ENCODE data around the gene SPO11.
"Not testable (repeated sequence)": the region's sequence is repeated elsewhere in the genome, so short reads cannot be mapped to it uniquely, and the experiment has no call there.

The SPO11 gene

GRCh38 chr20:57326667-57327455 is 2.7 kb upstream of the SPO11 start:
- intact Hi-C loops (cut with DNase I) = loop anchor here (10.0 kb wide), 1 partner anchor 62 kb away; the partner anchor contains the start of gene BMP7
- peak in 1 of 42 donors; percentile 36 for DNase-seq

DNA sequence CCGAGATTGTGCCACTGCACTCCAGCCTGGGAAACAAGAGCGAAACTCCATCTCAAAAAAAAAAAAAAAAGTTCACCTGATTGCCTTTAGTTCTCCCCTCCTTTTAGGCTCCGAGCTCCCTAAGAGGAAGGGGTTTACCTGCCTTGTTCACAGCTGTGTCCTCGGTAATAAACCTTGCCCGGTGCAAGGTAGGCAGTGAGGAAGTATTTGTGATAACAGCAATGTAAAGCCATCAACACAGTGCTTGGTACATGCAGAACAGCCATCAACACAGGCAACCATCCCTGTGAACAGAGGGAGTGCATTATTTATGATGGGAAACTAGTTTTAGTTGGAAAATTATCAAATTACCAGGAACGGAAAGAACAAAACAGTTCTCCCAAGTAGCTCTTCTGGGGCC is 1.8 kb upstream of the SPO11 start:
- intact Hi-C loops (cut with DNase I) = loop anchor here (10.0 kb wide), 1 partner anchor 63 kb away; the partner anchor contains the start of gene BMP7
- peak in 1 of 42 donors; percentile 20 for DNase-seq

DNA sequence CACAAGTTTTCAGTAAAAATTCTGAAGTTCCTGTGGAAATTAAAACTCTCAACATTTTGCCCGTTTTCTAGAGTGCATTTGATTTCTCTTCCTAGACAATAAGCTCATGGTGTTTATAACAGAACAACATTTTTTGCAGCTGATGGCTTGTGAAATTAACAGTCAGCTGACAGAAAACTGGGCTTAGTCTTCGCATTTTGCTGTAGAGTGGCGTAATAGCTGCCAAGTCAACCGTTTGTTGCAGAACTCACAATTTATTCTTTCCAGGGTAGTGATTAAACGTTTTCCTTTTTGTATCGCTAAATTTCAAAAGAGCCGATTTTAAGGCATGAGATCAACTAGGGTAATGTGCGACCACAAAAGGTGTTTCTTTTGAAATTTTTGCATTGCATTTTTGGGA is 1.4 kb downstream of the SPO11 start:
- peak in 9 of 42 donors; percentile 16 to 64 (median 53) for DNase-seq
- intact Hi-C loops (cut with DNase I) = no loop called here

DNA sequence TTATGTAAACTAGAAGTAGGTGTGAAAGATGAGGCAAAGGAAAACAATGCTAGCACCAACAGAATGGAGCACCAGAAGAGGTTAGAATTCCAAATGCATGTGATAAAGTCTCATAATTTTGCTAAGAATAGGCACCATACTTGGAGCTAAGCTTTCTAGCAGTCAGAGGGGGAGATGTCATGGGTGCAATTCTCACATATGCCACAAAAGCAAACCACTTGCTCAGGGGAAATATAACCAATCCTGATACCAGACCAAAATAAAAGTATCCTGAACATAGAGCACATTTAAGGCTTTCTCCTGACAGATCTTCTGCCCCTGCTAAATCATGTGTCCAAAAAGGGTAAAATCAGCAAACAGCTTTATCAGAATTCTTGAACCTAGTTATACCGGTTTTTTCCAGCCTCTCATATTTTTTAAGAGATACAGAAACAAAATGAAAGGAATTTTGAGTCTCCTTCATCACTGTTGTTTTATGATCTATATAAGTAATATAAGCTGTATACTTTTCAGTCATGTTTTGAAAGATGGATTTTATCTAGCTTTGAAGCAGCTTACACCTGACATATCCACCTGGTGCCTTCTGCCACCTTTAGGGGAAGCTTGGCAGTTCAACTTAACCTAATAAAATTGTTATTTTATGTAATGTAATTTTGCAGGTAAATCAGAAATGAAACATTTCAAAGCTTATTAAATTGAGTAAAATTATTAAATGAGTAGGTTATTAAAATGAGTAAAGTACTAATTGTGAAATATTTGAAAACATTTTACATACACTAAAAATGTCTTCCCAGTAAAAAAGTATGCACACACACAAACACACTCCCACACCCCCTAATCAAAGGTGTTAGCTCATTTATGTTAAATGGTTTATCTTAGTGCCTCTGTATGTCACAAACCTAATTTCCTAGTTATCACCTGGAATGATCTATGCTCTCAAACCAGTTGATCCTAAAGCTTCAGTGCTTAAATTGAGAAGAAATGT is 2.8 kb downstream of the SPO11 start:
- intact Hi-C loops (cut with DNase I) = no loop called here
- DNase-seq = peak in 2 of 42 donors; percentile 46 to 54

DNA sequence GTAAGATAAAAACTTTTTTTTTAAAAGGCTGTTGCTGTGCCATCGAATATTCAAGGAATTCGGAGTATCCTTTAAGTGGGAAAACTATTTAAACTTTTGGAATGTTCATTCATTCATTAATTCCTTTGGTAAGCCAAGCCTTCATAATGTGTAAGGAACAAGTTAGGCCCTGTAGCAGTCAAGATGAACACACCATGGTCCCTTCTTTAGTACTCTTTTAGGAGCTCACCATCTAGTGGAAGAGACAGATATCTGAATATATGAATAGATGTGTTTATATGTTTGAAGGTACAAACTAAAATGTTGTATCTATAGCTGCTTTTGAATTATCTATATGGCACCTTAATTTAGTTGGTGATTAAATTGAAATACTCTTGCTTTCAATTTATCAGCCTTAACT is 5.8 kb downstream of the SPO11 start:
- intact Hi-C loops (cut with DNase I) = no loop called here
- DNase-seq = no peak

DNA sequence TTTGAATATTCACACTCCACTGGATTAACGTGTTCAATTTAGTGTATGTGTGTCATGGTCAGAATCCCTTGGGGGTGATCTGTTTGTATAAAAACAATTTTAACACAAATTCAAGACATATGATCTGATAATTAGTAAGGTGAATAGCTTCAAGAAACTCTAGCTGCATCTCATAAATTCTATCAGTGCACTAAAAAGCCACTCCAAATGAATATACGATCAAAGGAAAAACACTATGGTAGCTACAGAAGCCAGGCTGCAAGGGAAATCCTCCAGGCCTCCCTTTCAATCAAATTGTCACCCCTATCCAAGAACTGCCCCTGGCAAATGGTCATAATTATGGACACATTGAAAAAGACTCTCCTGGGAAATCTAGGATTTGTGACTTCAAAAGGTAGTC is 12.1 kb downstream of the SPO11 start:
- intact Hi-C loops (cut with DNase I) = loop anchor here (10.0 kb wide), 1 partner anchor 787 kb away; no protein-coding TSS in a partner anchor

DNA sequence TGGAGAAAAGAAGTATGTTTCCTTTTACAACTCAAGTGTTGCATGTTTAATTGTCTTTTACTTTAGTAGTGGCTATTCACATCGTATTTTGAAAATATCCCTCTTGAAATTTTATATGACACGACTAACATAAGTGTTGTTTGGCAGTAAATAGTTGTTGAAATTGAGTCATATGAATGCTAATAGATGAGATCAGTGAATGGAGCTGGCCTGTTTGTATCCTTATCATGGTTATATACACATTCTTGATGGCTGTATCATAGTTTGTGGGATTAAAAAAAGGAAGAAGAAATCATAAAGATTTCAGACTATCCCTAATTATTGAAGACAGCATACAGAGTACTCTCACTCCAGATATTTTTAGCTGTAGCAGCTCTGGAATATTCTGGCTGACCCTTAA is 13.2 kb downstream of the SPO11 start:
- intact Hi-C loops (cut with DNase I) = loop anchor here (10.0 kb wide), 1 partner anchor 788 kb away; no protein-coding TSS in a partner anchor
- DNase-seq = no peak

More for the DNA sequence above, 12.1 kb downstream of the SPO11 start:
- no peak for DNase-seq

- DNase-seq = peak; percentile 51 to 96 (median 89)
- intact Hi-C loops (cut with DNase I) = loop anchor here (2.0 to 10.0 kb wide), 2 partner anchors 254 to 792 kb away; no protein-coding TSS in a partner anchor
Observed at GRCh38 chr20:57346477-57346876, 16.9 kb downstream of the SPO11 start.

GRCh38 chr20:57347393-57347792 is 17.8 kb downstream of the SPO11 start:
- intact Hi-C loops (cut with DNase I) = loop anchor here (2.0 to 10.0 kb wide), 2 partner anchors 255 to 793 kb away; no protein-coding TSS in a partner anchor

DNA sequence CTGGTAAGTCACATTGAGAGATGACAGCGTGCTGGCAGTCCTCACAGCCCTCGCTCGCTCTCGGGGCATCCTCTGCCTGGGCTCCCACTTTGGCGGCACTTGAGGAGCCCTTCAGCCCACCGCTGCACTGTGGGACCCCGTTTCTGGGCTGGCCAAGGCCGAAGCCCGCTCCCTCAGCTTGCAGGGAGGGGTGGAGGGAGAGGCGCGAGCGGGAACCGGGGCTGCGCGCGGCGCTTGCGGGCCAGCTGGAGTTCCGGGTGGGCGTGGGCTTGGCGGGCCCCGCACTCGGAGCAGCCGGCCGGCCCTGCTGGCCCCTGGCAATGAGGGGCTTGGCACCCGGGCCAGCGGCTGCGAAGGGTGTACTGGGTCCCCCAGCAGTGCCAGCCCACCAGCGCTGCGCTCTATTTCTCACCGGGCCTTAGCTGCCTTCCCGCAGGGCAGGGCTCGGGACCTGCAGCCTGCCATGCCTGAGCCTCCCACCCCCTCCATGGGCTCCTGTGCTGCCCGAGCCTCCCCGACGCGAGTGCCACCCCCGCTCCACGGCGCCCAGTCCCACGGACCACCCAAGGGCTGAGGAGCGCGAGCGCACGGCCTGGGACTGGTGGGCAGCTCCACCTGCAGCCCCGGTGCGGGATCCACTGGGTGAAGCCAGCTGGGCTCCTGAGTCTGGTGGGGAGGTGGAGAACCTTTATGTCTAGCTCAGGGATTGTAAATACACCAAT is 18.8 kb downstream of the SPO11 start:
- not testable (repeated sequence) for DNase-seq
- intact Hi-C loops (cut with DNase I) = loop anchor here (10.0 kb wide), 1 partner anchor 794 kb away; no protein-coding TSS in a partner anchor

More at GRCh38 chr20:57347393-57347792, 17.8 kb downstream of the SPO11 start:
- DNase-seq = no peak

DNA sequence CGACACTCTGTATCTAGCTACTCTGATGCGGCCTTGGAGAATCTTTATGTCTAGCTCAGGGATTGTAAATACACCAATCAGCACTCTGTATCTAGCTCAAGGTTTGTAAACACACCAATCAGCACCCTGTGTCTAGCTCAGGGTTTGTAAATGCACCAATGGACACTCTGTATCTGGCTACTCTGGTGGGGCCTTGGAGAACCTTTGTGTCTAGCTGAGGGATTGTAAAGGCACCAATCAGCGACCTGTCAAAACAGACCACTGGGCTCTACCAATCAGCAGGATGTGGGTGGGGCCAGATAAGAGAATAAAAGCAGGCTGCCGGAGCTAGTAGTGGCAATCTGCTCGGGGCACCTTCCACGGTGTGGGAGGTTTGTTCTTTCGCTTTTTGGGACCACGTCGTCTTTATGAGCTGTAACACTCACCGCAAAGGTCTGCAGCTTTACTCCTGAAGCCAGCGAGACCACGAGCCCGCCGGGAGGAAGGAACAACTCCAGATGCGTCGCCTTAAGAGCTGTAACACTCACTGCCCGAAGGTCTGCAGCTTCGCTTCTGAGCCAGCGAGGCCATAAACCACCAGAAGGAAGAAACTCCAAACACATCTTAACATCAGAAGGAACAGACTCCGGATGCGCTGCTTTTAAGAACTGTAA is 19.4 kb downstream of the SPO11 start:
- DNase-seq = not testable (repeated sequence)
- intact Hi-C loops (cut with DNase I) = loop anchor here (10.0 kb wide), 1 partner anchor 794 kb away; no protein-coding TSS in a partner anchor

DNA sequence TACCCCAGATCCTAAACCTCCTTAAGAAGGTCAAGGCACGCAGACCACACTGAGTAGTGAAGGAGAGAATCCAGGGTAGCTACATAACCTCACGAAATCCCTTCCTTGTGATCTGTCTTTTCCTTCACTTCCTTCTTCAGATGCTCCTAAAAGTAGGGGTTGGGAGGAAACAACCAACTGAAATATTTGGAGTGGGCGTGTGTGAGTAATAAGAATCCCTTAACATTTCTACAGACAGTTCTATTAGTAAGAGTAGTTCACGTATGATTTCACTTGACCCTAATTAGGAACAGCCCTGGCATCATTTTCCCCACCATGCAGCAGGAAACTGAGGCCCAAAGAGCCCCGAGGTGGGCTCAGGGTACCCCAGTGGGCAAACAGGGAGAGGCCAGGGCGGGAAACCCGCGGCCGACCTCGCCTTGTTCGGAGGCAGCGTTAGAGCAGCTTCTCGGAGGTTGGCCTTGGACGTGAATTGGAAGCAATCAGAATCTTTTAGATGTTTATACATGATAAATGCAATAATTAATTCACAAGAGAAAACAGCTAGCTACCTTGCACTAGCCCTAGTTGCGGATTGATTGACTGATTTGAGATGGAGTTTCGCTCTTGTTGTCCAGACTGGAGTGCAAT is 20.6 kb downstream of the SPO11 start:
- intact Hi-C loops (cut with DNase I) = no loop called here
- DNase-seq = peak in 2 of 42 donors; percentile 11 to 32

DNA sequence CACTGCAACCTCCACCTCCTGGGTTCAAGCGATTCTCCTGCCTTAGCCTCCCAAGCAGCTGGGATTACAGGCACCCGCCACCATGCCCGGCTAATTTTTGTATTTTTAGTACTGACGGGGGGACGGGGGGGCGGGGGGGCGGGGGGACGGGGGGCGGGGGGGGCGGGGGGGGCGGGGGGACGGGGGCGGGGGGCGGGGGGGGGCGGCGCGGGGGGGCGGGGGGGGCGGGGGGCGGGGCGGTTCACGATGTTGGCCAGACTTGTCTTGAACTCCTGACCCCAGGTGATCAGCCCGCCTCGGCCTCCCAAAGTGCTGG is 21.1 kb downstream of the SPO11 start:
- intact Hi-C loops (cut with DNase I); DNase-seq: not testable (repeated sequence)

- DNase-seq = peak; percentile 85 to 98 (median 94)
- intact Hi-C loops (cut with DNase I) = no loop called here
Observed at GRCh38 chr20:57351042-57351783, 21.6 kb downstream of the SPO11 start, which contains the start of gene RAE1. RAE1 (plus strand) TSS chr20:57351255; CDS start chr20:57354039, 2,784 bp downstream.

DNA sequence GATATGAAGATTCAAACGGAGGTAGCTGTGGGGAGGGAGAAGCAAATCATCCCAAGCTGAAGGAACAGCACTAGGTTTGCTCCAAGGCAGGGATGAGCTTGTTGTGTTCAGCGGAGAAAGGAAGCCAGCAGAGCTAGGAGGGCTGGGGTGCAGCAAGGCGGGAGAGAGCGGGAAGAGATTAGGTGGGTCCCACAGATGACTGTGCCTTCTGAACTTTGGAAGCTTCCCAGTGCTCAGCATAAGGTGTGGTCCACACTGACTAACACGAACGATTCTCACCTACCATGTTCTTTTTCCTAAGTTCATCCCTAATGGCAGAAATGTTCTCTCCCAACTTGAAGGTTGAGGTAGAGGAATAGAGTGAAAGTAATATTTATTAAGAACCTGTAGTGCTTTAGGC is 22.7 kb downstream of the SPO11 start:
- DNase-seq = no peak
- intact Hi-C loops (cut with DNase I) = no loop called here

- no peak for DNase-seq
- intact Hi-C loops (cut with DNase I) = no loop called here
Observed at GRCh38 chr20:57353351-57353750, 23.7 kb downstream of the SPO11 start.

GRCh38 chr20:57361517-57361916 is 31.9 kb downstream of the SPO11 start:
- intact Hi-C loops (cut with DNase I) = no loop called here
- DNase-seq = no peak
